ENCODE measurements around the gene SLC45A3.

DNA sequence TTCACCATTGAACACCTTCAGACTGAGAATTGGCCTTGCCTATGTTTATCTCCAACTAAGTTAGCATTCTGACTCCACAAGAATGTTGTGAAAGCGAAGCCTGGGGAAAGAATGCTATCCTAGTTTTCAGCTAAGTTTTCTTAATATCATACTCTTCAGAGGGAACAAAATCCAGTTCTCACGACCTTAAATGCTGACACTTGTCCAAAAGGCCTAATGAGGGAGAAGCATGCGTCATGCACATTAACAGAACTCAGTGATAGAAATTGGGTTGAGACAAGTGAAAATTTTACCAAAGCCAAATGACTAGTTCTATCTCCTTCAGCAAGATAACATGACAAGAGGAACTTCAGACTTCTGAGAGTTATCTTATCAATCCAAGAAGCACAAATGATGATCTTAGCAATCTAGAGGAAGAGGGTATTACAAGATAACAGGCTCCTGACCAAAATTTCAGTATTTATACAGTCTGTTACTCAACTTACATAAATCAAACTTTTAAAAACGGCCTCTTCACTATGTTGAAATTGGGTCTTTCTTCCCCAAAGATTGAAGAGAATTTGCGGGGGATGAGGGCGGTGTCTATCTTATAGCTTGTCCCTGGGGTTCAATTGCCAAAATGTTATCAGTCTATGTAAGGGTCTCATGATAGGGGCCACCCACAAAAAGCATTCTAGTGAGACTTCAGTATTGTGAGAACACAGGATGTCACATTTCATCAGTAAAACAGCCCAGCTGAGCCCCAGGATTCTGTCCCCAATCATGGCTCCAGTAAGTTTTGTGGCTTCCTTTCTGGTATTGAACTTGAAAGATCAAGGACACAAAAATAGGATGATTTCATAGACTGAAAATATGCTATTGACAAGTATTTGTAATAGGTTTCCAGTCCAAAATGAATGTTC lies 26.5 kb upstream of the SLC45A3 start:
- TF ChIP-seq, protein P1, sequence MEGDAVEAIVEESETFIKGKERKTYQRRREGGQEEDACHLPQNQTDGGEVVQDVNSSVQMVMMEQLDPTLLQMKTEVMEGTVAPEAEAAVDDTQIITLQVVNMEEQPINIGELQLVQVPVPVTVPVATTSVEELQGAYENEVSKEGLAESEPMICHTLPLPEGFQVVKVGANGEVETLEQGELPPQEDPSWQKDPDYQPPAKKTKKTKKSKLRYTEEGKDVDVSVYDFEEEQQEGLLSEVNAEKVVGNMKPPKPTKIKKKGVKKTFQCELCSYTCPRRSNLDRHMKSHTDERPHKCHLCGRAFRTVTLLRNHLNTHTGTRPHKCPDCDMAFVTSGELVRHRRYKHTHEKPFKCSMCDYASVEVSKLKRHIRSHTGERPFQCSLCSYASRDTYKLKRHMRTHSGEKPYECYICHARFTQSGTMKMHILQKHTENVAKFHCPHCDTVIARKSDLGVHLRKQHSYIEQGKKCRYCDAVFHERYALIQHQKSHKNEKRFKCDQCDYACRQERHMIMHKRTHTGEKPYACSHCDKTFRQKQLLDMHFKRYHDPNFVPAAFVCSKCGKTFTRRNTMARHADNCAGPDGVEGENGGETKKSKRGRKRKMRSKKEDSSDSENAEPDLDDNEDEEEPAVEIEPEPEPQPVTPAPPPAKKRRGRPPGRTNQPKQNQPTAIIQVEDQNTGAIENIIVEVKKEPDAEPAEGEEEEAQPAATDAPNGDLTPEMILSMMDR (optimal IDR thresholded peaks at IDR 0.05 in 1 of 3, IDR thresholded peaks at IDR 0.05 in 1 of 3, conservative IDR thresholded peaks at IDR 0.05 in 1 of 3; ENCODE audit: extremely low read depth in 1 of 3, insufficient read depth in 2 of 3, low read length in 3 of 3) = no peak
- TF ChIP-seq EZH2 (IDR thresholded peaks at IDR 0.05; ENCODE audit: low read length) = no peak

Measured in keratinocyte (primary cell).